GM12873 (cell line): ENCODE results near the gene LSAMP.

ENCODE experiments used
- TF ChIP-seq, protein P1 (sequence below): IDR thresholded peaks from 2 replicates; pipeline ENCODE4 v1.5.1; 2012; ENCODE audit warnings: low read depth, mild to moderate bottlenecking, moderate library complexity, low read length, control low read depth; ENCODE audit not compliant: insufficient read depth; ENCODE audit errors: missing control alignments

LSAMP gene

DNA sequence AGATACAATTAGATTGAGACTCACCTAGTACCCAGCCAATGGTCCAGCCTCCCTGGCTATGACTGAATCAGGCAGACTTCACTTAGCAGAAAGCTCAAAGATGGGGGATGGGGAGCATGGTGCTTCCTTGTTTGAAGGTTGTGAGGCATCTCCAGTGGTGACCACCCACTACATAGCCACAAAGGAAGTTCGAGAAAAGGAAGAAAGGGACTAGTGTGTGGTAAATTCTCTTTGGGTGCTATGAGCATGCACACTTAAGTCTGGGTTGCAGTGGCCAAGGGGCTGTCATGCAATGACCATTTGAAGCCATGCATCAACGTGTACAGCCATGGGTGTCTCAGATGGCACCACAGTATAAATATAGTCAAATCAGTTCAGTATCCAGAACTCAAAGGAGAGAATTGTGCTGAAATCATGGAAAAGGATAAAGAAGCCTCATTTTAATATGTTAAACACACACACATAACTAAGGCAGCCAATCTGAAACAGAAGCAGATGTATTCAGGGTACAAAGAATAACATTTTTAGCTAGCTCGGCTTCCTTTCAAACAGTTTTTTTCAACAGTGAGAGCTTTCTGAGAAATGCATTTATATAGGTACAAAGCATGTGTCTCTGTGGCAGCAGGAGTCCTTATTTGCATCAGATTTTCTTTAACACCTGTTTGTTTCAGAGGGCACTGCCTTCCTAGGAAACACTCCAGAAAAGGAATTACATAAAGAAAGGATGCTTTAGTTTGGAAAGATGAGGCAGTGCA is 546.5 kb downstream of the LSAMP start:
- TF ChIP-seq, protein P1, sequence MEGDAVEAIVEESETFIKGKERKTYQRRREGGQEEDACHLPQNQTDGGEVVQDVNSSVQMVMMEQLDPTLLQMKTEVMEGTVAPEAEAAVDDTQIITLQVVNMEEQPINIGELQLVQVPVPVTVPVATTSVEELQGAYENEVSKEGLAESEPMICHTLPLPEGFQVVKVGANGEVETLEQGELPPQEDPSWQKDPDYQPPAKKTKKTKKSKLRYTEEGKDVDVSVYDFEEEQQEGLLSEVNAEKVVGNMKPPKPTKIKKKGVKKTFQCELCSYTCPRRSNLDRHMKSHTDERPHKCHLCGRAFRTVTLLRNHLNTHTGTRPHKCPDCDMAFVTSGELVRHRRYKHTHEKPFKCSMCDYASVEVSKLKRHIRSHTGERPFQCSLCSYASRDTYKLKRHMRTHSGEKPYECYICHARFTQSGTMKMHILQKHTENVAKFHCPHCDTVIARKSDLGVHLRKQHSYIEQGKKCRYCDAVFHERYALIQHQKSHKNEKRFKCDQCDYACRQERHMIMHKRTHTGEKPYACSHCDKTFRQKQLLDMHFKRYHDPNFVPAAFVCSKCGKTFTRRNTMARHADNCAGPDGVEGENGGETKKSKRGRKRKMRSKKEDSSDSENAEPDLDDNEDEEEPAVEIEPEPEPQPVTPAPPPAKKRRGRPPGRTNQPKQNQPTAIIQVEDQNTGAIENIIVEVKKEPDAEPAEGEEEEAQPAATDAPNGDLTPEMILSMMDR: no peak

DNA sequence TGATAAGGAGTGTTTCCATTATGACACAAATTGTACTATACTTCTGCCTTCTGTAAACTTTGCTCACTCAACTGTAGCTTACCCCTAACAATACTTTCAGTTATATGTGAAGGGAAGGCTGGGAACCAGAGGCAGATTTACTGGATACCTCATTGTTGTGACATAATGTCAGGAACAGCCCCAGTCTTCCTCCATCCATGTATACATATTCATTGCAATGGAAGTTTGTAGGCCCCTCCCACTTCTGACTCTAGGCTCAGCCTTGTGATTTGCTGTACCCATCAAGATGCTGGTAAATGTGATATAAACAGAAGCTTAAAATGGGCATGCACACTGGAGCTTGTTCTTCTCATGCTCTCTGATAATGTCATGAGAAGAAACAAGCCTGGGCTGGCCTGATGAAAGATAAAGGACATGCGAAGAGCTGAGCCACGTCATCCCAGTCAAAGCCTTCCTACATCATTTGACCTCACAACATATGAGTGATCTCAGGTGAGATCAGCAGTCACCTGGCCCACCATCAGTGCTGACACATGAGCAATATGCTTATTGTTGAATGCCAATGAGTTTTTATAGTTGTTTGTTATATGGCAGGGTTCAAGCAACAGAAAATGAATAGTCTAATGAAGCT is 554.2 kb downstream of the LSAMP start:
- TF ChIP-seq, protein P1: no peak

DNA sequence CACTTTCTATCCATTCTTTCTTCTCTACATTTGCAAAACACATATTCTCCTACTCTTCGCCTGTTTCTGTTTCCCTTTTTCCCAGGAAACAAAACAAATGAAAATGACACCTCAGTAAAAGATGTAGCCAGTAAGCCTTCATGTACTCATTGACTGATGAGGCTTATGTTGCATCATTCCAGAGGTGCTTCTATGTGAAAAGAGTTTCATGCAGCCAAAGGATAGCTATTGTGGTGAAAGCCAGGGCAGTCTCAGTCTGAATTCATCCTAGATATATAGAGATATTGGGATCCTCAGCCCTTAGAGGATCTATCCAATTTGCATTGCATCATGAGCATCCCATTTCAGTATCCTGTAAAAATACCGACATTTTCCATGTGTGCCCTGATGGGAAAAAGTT is 554.7 kb downstream of the LSAMP start:
- TF ChIP-seq, protein P1: no peak

DNA sequence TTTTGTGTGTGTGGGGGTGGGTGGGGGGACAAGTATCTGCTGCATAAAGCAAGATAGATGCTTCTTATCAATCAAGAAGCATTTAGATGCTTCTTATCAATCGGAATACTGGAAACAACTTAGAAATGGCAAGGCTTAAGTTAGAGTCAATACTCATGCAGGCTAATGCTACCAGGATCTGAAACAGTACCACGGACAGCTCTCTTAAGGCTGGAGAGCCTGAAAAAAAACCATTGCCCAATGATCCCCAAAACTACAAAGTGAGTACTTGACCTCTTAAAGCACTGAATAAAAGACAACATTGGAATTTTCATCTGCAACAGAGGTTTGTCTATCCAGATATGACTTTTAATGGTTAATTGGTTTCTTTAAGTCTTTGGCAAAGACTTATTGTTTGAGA is 559.7 kb downstream of the LSAMP start:
- TF ChIP-seq, protein P1: no peak

DNA sequence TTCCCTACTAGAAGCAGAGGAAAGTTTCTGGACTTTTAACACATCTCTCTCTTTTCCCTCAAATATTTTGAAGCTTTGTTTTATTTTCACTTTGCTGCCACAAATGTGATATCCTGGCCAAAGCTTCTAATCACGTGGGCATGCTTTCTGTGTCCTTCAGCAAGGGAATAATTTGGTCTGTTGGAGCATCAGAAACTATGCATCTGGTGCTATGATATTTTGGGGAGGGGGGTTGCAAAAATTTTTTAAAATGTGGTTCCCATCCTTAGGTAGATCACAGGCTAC is 567.7 kb downstream of the LSAMP start:
- TF ChIP-seq, protein P1: no peak

DNA sequence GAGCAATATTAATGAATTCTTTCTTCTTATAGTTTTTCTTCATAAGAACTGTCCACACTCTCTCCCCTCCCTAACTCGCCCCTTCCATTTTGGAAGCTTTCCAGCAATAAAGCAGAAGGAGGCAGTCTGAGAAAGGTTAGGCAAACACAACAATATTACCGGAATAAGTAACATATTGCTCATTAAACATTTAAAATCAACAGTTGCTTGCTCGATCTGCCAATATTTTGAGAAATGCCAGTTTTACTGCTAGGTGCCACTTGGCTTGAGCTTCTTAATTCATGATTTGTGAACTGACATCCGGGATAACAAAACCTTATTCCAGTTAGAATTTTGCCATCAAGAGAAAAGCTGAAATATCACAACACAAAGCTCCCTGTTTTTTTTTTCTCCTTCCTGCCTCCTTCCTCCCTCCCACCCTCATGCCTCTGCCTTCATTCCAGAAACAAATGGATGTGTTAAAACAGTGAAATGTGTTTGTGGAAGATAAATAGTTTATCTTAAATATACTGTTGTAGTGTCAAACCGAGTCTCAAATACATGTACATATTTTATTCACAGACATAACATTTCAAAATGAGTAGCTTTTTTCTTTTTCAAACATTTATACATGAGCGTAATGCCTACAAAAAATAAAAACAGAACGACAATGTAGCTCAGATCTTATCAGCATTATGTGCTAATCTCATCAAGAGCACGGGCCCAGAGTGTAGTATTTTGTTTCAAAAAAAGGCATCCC is 568.2 kb downstream of the LSAMP start:
- TF ChIP-seq, protein P1: no peak

DNA sequence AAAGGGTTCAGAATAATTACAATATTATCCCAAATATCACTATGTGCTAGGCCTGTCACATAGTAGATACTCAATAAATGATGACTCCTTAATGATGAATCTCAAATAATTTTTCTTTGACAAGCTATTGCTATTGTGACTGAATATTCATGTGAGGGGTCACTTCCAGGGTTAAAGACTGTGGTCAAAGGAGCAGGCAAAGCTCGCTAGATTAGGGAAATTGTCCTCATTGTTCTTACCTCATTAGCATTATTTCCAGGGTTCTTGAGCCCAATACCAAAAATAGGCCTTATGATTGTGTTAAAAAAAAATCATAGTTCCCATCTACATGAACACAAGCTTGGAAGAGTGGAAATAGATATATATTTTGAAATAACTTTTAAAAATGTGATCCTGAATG is 569.8 kb downstream of the LSAMP start:
- TF ChIP-seq, protein P1: no peak
